ENCODE data around the gene IRX6.

IRX6 gene

GRCh38 chr16:55367301-55367811 lies 43.4 kb downstream of the IRX6 start:
- no peak for DNase-seq (ENCODE audit: extremely low read depth, low read depth)
- no peak for TF ChIP-seq CTCF (IDR thresholded peaks at IDR 0.05; ENCODE audit: low read depth, low read length)

- no peak for TF ChIP-seq CTCF (IDR thresholded peaks at IDR 0.05; ENCODE audit: low read depth, low read length)
Measured at GRCh38 chr16:55367866-55368603, 44.0 kb downstream of the IRX6 start.

GRCh38 chr16:55369151-55369550 lies 45.1 kb downstream of the IRX6 start:
- DNase-seq (ENCODE audit: extremely low read depth, low read depth): no peak
- no peak for TF ChIP-seq CTCF (IDR thresholded peaks at IDR 0.05; ENCODE audit: low read depth, low read length)

More at GRCh38 chr16:55367866-55368603, 44.0 kb downstream of the IRX6 start:
- no peak for DNase-seq (ENCODE audit: extremely low read depth, low read depth)

GRCh38 chr16:55370762-55371482 lies 46.9 kb downstream of the IRX6 start:
- DNase-seq (ENCODE audit: extremely low read depth, low read depth): no peak

GRCh38 chr16:55372792-55373488 lies 48.9 kb downstream of the IRX6 start:
- no peak for TF ChIP-seq CTCF (IDR thresholded peaks at IDR 0.05; ENCODE audit: low read depth, low read length)
- no peak for DNase-seq (ENCODE audit: extremely low read depth, low read depth)

More at GRCh38 chr16:55370762-55371482, 46.9 kb downstream of the IRX6 start:
- TF ChIP-seq CTCF (IDR thresholded peaks at IDR 0.05; ENCODE audit: low read depth, low read length): peak; percentile 57

- no peak for TF ChIP-seq CTCF (IDR thresholded peaks at IDR 0.05; ENCODE audit: low read depth, low read length)
- no peak for DNase-seq (ENCODE audit: extremely low read depth, low read depth)
Measured at GRCh38 chr16:55373489-55373832, 49.5 kb downstream of the IRX6 start.

All from AG09319 (cell line).